GM19099 (cell line): Measurements from ENCODE around the gene ATF5.

Experiments used
- POLR2A ChIP-seq: IDR thresholded peaks from 3 replicates; pipeline ENCODE4 v1.6.1; 2011; ENCODE audit warnings: low read depth; ENCODE audit not compliant: insufficient read length; ENCODE audit errors: extremely low read depth

Gene ATF5

DNA sequence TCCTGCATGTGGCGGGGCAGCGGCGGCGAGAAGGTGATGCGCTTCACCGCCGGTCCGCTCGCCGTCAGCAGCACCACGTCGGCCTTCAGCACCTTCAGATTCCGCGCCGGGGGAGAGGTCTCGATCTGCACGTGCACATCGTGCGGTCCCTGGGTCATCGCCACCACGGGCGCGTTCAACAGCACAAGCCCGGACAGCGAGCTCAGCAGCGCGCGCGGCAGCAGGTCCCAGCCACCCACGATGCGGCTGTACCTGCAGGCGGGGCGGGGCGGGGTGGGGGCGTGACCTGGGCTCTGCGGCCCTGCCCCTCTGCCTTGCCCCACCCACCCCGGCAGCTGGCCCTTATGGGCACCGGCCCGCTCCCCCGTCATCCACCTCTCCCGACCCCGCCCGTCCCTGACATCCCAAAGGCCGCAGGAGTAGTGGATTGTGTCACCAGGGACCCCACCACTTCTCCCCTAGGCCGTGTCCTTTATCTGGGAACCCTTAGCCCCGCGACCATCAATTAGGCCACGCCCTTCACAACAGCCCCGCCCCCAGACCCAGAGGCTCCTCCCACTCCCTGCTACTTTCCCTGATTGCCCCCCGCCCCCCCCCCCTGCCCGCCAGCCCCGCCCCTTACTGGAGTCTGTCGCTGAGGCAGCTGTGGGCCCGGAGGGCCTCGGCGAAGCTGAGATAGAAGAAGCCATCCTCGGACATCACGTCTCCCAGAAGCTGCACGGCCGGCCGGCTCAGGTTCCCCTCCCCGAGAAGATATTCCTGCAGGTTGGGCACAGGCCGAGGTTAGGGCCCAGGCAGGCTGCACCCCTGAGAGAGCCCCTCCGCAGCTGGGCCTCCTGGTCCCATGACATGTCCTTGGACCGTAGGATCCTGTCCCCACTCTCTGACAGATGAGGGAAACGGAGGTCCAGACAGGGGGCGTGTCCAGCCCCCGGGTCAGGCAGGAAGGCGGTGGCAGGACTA lies 38.4 kb upstream of the ATF5 start:
- TF ChIP-seq POLR2A = no peak

DNA sequence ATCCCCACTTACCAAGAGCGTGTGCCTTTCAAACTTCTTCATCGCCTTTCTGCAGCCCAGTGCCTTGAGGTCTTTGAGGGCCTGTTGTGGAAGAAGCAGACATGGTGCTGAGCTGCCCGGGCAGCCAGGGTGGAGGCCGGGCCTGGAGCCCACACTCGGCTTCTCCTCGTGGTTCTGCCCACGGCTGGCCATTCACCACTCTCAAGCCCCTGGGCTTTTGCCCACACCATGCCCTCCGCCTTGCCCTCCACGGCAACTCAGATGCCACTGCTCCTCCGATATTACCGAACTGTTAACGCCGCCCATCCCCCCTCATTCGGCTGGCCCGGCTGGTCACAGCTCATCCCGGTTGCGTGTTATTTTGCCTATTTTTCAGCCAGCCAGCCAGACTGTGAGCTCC lies 37.6 kb upstream of the ATF5 start:
- TF ChIP-seq POLR2A = no peak

DNA sequence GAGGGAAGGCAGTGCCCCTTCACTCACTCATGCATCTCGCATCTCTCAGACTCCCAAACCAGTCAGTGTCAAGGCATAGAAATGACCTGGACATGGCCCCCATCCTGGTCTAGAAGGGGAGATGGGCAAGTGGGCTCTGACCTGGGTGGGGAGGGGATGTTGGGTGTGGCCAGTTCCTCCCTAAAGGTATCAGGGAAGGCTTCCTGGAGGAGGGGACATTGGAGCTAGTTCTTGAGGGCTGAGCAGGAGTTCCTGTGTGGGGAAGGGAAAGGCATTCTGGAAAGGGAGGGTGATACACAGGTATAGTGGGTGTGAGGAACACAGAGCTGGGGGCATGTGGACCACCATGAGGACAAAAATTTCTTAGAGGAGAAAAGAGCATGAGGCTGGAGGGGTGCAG lies 36.3 kb upstream of the ATF5 start:
- TF ChIP-seq POLR2A = no peak

DNA sequence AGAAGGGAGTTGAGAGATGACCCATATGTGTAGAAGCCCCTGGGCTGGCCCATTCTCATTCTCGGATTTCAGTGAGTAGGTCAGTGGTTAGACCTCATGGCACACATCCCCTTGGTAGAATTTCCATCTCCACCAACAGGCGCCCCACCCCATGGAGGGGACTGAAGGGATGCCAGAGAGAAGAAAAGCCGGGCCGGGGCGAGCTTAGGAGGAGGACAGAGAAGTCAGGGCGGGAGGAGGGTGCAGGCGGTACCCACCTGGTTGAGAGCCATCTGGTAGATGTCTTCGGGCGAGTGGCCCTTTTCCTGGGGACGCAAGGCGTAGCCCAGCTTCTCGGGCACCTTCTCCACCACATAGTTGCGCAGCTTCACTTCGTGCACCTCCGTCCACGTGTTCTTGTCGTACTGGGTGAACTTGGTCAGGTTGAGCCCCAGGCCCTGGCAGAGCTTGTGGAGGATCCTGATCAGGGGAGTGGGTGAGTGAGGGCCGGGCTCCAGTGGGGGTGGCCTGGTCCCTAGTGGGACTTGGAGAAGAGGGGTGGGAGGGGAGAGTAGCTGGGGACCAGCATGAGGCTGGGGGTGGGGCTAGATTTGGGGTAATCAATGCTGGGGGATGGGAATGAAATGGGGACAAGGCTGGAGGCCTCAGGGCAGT lies 34.9 kb upstream of the ATF5 start:
- TF ChIP-seq POLR2A = no peak

DNA sequence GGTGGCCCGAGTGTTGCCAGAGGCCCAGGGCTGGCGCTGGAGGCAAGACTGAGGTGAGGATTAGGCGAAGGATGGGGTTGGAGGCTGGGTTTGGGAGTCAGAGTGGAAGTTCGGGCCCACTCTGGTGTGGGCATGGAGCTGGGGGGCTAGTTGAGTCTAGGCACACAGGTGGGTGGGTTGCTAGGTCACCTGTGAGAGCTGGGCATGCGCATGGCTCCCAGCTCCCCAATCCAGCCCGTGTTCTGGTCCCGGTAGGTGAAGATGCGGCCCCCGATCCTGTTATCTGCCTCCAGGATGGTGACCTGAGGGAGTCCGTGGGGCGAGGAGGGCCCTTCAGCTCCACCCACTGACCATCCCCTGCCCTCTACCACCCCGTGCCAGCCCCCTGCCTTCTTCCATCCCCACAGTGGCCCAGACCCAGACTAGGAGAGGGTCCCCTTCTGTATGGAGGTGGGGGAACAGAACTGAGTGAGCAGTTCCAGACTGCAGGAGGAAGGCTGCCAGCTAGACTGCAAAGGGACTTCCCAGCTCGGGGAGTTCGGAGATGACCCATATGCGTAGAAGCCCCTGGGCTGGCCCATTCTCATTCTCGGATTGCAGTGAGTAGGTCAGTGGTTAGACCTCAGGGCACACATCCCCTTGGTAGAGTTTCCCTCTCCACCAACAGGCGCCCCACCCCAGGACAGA lies 34.0 kb upstream of the ATF5 start:
- TF ChIP-seq POLR2A = peak; percentile 47

DNA sequence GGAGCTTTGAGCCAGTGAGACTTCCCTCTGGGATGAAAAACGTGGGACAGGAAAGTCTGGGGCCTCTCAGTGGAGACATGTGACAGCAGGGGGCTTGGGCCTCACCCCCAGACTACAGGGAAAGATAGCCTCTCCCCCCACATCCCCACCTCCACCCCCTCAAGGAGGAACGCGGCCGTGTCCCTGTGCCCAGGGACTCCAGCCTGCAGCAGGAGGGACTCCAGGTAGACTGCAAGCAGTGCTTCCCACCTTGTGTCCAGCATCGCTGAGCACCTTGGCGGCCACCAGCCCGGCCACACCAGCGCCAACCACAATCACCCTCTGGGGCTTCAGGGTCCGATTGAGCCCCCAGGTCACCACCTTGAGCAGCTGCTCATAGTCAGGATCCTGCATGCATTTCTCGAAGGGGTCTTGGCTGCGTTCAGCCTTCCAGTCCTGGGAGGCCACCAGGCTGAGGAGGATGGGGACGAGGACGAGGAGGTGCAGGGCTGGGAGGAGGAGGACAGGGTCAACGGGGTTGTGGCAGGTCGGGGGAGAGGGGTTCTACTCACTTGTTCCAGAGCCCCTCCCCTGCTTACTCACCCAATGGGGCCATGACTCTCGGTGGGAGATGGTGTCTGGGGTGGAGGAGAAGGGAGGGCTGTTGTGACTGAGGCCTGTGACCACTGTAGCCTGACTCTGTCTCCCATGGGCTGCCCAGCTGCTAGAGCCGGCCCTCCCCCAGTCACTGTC lies 33.3 kb upstream of the ATF5 start:
- TF ChIP-seq POLR2A = peak; percentile 32

DNA sequence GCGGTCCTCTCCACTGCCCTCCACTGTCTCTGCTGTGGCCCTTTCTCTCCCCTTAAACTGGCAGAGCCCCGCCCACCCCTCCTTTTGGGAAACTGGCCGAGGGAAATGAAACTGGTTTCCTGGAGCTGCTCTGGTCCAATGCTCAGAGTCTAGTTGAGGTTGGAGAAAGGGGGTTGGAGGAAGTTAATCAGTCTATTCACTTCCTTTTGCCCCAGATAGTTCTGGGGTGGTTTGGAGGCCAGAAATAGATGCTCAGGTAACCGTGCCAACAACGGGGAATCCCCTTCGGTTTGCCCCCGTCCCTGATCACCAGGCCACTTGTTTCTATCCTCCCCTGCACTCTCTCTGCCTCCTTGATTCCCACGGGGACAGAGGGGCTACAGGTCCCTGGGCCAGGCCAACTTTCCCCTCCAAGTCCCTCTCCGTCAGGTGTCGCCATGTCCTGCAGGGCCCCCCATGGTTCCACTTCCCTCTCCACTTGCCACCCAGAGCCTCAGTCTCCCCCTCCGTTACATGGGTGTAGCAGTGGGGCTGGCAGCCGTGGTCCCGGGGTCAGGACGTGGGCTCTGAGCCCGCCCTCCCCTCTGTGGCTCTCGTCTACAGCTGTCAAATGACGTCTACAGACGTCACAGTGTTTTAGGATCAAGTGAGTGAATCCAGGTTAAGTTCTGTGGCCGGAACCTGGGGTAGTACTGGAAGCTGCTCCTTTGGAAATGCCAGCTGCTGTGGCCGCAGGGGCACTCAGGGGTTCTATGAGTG lies 32.0 kb upstream of the ATF5 start, which contains the start of gene IL4I1:
Gene IL4I1 (minus strand): TSS at position 25 of the 759 bp plus-strand sequence. CDS start 727 bp downstream, outside the sequence.
- peak; percentile 66 for TF ChIP-seq POLR2A

DNA sequence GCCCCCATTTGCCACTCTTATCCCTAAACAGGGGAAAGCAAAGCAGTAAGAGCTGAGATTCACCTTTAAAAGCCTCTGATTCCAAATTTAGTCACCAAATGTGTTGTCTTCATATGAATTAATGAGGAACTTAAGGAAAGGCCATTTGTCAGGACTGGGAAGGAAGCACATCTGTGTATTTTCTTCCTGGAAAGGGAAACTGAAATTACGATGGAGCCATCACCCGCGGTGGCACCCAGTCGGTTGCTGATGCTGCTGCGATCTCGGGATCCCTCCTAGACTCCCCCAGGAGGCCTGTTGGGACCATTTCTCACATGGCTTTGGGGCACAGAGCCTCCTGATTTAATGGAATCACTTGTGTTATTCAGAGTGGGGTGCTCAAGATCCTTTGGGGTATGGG lies 24.9 kb upstream of the ATF5 start:
- TF ChIP-seq POLR2A = no peak

DNA sequence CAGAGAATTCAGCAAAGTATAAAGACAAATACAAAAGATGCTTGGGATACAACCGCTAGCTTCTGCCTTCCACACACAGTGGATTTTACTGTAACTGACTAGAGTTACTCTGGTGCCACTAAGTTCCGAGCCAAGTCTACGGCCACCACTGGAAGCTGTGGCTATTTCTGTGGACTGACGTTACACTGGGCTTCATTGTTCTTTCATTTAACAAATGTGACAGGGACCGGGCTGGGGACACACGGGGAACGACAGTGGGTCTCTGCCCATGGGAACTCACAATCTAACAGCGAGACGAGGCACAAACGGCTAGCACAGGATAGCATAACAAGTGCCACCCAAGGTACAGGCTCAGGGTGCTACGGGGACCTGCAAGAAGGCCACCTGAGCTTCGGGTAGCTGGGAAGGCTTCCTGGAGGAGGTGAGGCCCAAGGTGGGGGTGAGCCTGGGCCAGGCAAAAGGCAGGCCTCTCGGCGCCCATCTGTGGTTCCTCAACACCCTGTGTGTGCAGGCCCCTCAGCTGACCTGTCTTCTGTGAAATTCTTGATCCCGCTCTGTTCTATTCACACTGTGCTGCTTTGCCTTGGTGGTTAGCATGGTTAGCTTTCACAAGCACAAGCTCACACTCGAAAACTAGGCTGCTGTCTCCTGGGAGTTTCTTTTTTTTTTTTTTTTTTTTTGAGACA lies 22.0 kb upstream of the ATF5 start:
- TF ChIP-seq POLR2A = peak; percentile 27

DNA sequence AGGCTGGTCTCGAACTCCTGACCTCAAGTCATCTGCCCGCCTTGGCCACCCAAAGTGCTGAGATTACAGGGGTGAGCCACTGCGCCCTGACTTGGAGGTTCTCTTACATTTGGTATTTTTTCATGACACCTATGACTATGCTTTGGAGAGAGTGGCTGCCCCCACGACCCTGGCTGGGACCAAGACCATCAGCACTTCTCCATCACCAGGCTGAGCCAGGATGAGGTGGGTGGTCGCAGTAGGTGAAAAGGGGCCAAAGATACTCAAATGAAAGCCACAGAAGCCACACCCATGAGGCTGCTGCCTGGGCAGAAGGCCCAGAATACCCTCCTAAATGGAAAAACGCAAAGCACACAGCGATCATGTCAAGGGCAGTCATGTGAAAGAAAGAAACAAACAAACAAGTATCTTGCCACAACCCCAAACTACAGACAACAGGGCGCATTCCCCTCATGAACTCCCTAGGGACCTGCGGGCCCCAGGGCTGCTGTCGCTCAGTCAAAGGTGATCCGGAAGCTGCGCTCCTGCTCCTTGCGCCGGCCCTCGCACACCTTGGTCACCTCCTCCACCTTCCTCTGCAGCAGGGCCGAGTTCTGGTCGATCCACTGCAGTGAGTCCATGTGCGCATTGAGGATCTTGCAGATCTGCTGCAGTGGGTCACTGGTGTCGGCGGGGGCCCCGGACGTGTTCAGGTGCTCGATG lies 21.1 kb upstream of the ATF5 start:
- TF ChIP-seq POLR2A = no peak

DNA sequence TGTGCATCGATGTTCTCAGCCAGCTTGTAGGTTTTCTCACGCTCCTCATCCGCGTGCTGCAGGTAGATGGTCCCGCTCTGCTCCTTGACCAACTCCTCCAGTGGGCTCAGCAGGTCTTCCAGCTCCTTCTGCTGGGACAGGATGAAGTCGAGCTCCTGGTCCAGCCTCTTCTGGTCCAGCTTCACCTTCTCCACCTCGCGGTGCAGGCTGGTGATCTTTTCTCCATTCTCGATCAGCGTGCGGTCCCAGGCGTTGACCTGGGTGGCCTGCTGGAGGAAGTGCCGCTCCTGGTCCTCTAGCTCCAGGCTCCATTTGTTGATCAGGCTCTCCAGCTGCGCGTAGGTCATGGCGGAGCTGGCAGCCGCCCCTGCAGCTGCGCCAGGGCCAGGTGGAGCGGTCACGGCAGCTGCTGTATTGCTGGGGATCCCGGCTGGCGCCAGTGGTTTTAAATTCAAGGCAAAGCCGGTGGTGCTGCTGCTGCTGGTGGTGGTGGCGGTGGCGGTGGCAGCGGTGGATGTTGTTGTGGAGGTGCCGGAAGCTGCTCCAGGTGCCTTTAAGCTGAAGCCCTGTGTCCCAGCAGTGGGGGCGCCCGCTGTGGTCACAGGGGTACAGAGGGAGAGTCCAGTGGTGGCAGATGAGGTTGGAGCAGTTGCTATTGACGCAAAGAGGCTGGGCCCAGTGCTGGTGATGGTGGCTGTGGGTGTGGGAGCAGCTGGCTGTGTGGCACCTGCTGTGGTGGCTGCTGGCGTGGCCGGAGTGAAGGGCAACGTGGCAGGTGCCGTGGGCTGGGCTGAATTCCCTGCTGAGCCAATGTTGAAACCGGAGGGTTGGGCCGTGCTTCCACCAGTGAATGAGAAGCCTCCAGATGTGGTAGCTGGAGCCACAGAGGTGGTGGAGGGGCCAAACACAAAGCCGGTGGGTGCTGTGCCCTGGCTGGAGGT lies 20.3 kb upstream of the ATF5 start:
- no peak for TF ChIP-seq POLR2A

DNA sequence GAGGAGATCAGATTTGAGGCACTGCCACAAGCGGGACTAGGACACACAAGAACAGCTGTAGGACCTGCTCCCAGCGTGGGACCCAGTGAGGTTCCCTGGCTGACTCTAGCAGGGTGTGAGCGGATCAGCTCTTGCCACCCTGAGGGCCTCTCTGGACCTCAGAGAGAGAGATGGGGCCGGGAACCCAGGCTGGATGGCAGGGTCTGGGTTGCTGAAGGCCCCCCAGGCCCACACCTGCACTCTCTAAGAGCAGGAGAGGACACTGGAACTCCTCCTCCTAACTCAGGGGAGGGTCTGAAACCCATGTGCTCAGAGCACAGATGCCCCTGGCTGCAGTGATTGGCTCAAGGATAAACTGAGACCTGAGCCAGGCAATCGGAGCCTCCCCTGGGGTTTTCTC lies 18.8 kb upstream of the ATF5 start:
- TF ChIP-seq POLR2A = peak; percentile 27

DNA sequence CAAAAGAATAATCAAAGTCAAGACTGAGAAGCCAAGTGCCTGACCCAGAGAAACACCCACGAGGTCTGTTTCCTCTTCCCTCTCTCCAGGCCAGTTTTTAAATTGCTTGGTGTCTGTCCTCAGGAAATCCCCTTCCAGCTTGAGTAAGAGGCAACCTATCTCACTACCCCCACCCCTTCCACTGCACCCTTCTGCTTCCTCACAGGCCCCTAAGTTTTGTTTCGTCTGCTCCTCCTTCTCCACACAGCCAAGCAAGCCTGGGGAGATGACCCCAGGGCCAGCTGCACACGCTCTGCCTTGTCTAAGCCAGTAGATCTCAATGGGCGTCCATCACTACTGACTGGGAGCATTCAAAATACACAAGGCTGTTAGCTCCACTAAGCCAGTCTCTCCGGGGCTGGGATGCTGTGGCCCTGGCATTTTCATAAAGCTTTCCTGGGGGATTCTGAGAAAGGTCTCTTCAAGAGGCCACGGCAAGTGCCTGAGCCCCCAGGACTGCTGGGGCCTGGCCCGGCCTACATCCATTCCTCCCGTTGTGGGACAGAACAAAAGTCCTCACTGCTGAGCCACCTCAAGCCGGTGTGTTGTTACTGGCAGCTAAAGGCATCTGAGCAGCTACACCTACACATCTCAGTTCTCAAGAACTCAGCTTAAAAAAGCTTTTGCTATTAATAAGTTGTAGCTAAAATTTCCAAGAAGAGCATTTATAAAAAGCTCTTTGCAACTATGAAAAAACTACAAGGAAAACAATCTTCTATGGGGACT lies 17.4 kb upstream of the ATF5 start:
- TF ChIP-seq POLR2A = no peak
